H54 (cell line): ENCODE data around the gene JAKMIP2.
"Not testable (repeated sequence)": the region's sequence is repeated elsewhere in the genome, so short reads cannot be mapped to it uniquely, and the experiment has no call there.

Experiments
- DNase-seq: peaks from one replicate; pipeline ENCODE4 v3.0.0; 2011; ENCODE audit warnings: low spot score, mixed read lengths; ENCODE audit not compliant: insufficient read length
- FAIRE-seq: peaks from 3 replicates; lab custom pipeline; 2011; peaks lifted over from hg19 to GRCh38; lab: Jason Lieb, UNC
- POLR2A ChIP-seq: IDR thresholded peaks from 2 replicates; pipeline ENCODE4 v1.6.1; 2011; ENCODE audit warnings: low read depth, mild to moderate bottlenecking, low read length

Gene JAKMIP2

GRCh38 chr5:147658293-147658932 lies 124.1 kb downstream of the JAKMIP2 start:
- FAIRE-seq: no peak
- no peak for TF ChIP-seq POLR2A
- DNase-seq: no peak

- DNase-seq (no peak), FAIRE-seq (no peak)
- no peak for TF ChIP-seq POLR2A
These were observed 133.9 kb downstream of the JAKMIP2 start for GRCh38 chr5:147648597-147648996.

GRCh38 chr5:147645197-147645596 lies 137.3 kb downstream of the JAKMIP2 start:
- FAIRE-seq (no peak), DNase-seq (no peak)
- TF ChIP-seq POLR2A: no peak

GRCh38 chr5:147644460-147644859 lies 138.1 kb downstream of the JAKMIP2 start:
- no peak for TF ChIP-seq POLR2A
- no peak for FAIRE-seq
- no peak for DNase-seq

GRCh38 chr5:147643142-147643541 lies 139.4 kb downstream of the JAKMIP2 start:
- no peak for TF ChIP-seq POLR2A

GRCh38 chr5:147642666-147643065 lies 139.9 kb downstream of the JAKMIP2 start:
- DNase-seq (no peak), FAIRE-seq (no peak)
- TF ChIP-seq POLR2A: no peak

More at GRCh38 chr5:147643142-147643541, 139.4 kb downstream of the JAKMIP2 start:
- no peak for FAIRE-seq
- no peak for DNase-seq

- FAIRE-seq (no peak), DNase-seq (no peak)
- TF ChIP-seq POLR2A: no peak
These were observed 143.2 kb downstream of the JAKMIP2 start for GRCh38 chr5:147639321-147639720.

- no peak for DNase-seq
- FAIRE-seq: no peak
- TF ChIP-seq POLR2A: no peak
These were observed 145.9 kb downstream of the JAKMIP2 start for GRCh38 chr5:147636729-147636984.

- no peak for TF ChIP-seq POLR2A
- no peak for DNase-seq
- FAIRE-seq: no peak
These were observed 146.4 kb downstream of the JAKMIP2 start for GRCh38 chr5:147635882-147636728.

GRCh38 chr5:147635439-147635838 lies 147.1 kb downstream of the JAKMIP2 start:
- DNase-seq, FAIRE-seq: not testable (repeated sequence)

- TF ChIP-seq POLR2A: no peak
- DNase-seq (no peak), FAIRE-seq (no peak)
These were observed 149.4 kb downstream of the JAKMIP2 start for GRCh38 chr5:147633173-147633572.

GRCh38 chr5:147631428-147632003 lies 151.0 kb downstream of the JAKMIP2 start:
- DNase-seq: no peak
- no peak for FAIRE-seq
- no peak for TF ChIP-seq POLR2A

GRCh38 chr5:147629196-147629595 lies 153.3 kb downstream of the JAKMIP2 start:
- DNase-seq (no peak), FAIRE-seq (no peak)
- no peak for TF ChIP-seq POLR2A

- FAIRE-seq (peak; percentile 91), DNase-seq (peak; percentile 12)
- no peak for TF ChIP-seq POLR2A
These were observed 154.3 kb downstream of the JAKMIP2 start for GRCh38 chr5:147628058-147628895.
